ENCODE data around the gene PSIP1.

GRCh38 chr9:15417626-15418025 lies 93.1 kb downstream of the PSIP1 start:
- TF ChIP-seq CTCF (IDR thresholded peaks at IDR 0.05 in 2 of 3, conservative IDR thresholded peaks at IDR 0.05 in 1 of 3; ENCODE audit: borderline replicate concordance in 1 of 3, insufficient read depth in 1 of 3, low read depth in 2 of 3, low read length in 2 of 3) (no peak), JUND (IDR thresholded peaks at IDR 0.05) (no peak)
